ENCODE data around the gene GLCE.
"Not testable (repeated sequence)": the region's sequence is repeated elsewhere in the genome, so short reads cannot be mapped to it uniquely, and the experiment has no call there.

The GLCE gene

GRCh38 chr15:69275933-69276560 lies 115.6 kb downstream of the GLCE start:
- DNase-seq (ENCODE audit: low read depth), result no peak

- DNase-seq (ENCODE audit: low read depth), result no peak
Measured at GRCh38 chr15:69277316-69277715, 116.9 kb downstream of the GLCE start.

- DNase-seq (ENCODE audit: low read depth), result no peak
Measured at GRCh38 chr15:69279636-69280035, 119.2 kb downstream of the GLCE start.

DNA sequence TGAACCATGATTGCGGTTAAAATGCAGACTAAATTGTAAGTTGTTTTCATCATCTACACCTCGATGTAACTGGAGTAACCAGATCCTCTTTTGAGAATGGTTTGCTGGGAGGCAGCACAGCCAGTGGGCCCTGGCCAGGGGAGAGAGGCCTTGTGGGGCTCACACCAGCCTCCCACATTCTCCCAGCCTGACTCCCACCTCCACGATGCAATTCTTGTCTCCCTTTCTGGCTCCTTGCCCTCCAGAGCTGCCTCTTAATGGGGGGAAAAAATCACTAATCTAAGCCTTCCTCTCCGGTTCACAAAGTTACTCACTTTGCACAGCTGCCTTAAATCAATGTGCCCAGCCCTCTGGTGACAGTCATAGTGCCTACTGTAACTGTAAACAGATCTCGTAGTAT lies 120.3 kb downstream of the GLCE start:
- no peak for DNase-seq (ENCODE audit: low read depth)

- no peak for DNase-seq (ENCODE audit: low read depth)
Measured at GRCh38 chr15:69282104-69282743, 121.8 kb downstream of the GLCE start.

DNA sequence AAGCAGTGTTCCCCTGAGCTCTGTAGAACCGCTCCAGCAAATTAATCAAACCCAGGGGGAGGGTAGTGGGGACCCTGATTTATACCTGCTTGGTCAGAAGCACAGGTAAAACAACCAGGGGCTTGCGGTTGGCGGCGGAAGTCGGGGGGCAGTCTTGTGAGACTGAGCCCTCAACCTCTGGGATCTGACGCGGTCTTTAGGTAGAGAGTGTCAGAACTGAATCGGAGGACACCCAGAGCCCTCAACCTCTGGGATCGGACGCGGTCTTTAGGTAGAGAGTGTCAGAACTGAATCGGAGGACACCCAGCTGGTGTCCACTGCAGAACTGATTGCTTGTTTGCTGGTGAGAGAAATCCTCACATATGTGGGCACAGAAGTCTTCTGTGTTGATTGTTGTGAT lies 125.4 kb downstream of the GLCE start:
- no peak for DNase-seq (ENCODE audit: low read depth)

DNA sequence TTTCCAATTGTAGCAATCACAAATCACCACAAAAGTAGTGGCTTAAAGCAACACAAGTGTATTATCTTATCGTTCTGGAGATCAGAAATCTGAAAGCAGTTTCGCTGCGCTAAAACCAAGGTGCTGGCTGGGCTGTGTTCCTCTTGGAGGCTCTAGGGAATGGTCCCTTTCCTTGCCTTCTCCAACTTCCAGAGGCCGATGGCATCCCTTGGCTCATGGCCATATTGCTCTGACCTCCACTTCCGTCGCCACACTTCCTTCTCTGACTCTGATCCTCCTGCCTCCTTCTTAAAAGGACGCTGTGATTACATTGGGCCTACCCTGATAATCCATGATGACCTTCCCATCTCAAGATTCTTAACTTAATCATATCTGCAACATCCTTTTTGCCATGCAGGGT lies 127.6 kb downstream of the GLCE start:
- DNase-seq (ENCODE audit: low read depth), result no peak

DNA sequence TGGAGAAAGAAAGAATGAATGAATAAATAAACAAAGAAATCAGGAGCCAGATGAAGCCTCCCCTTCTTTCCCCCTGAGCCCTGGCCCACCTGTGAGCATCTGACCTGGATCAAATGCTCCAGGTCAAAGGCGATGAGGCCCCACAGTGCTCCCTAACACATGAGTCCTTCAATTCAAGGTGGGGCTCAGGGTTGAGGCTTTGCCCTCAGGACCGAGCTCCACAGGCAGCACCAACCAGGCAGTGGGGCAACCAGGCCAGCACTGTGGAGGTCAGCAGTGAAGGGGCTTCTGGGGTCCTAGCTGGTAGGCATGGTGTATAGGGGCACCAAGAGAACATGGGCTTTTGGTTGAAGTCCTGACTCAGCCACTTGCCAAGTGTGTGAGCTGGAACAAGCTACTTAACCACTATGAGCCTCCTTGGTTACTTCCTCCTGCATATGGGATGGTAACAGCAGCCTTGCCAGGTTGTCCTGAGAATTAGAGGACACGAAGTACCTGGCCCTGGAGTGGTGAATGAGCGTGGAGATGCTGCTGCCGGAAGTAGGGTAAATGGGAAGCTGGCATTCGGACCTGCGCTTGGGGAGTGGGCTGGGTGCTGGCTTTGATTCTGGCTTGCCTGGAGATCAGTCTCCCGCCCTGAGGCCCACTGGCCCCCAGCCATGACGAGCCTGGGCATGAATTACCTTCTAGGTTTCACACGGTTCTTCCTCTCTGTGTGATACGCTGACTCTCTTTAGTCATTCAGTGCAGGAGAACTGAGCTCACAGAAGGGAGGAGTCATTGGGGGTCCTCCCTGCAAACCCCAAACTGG lies 128.3 kb downstream of the GLCE start:
- no peak for DNase-seq (ENCODE audit: low read depth)

DNA sequence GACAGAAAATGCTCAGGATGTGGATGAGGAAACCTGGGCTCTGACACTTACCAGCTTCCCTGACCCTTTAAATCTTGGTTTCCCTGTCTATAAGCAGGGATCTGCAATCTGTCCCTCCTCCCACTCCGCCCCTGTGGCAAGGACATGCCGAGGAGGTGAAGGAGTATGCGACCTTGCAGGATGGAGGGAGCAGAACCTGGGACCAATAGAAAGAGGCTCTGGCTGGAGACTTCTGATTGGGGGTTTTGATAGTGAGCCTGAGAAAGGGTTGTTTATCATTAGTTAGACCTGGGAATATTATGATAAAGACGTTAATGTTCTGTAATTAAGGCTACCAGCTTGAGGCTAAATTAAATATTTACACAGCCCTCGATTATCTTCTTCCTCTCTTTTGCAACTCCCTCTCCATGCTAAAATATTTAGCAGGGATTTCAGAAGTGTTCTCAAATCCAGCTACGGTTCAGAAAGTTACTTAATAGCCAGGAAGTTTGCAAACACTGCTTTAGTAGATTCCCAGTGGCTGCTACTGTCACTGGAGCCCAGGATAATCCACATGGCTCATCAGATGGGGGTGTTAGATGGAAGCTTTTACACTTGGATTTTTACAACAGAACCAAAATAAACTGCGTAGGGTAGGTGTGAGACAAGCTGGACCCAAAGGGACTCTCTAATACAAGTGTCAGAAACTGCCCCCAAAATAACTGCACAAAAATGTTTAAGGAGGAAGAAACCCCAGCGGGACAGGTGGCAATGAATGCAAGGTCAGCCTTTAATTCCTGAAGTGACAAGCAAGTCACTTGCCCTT lies 129.1 kb downstream of the GLCE start:
- DNase-seq (ENCODE audit: low read depth), result no peak

DNA sequence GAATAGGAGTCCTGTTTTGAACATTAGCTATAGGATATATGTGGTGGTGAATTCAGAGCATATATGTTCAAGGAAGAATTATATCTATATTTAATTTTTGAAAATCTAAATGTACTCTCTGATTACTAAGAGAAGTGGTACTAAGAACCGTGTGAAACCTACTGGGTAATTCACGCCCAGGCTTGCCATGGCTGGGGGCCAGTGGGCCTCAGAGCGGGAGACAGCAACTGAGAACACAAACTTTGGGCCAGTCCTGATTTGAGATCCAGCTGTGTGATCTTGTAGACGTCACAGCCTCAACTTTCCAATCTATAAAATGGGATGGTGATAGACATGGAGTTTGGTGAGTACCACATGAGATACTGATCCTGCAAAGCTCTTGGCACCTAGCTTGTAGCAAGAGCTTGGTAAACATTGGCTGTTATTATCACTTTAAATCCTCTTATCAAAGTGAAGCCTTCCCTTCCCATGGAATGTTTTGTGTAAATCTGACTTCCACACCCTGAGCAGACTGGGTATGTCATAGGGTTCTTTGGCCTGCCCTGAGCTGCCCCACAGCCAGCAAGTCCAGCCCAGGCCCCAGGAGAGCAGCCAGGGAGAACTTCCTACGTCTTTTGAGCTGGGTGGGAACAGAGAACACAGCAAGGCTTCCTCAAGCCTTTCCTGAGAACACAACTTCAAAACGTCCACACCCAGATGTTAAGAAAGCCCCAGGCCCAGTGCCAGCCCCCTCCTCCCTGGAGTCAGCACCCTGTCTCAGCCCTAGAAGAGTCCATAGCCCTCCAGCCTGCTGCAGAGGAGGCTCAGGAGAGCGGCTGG lies 130.1 kb downstream of the GLCE start:
- DNase-seq (ENCODE audit: low read depth), result no peak

- not testable (repeated sequence) for DNase-seq (ENCODE audit: low read depth)
Measured at GRCh38 chr15:69291651-69292050, 131.2 kb downstream of the GLCE start.

GRCh38 chr15:69292826-69293420 lies 132.5 kb downstream of the GLCE start:
- DNase-seq (ENCODE audit: low read depth), result no peak

DNA sequence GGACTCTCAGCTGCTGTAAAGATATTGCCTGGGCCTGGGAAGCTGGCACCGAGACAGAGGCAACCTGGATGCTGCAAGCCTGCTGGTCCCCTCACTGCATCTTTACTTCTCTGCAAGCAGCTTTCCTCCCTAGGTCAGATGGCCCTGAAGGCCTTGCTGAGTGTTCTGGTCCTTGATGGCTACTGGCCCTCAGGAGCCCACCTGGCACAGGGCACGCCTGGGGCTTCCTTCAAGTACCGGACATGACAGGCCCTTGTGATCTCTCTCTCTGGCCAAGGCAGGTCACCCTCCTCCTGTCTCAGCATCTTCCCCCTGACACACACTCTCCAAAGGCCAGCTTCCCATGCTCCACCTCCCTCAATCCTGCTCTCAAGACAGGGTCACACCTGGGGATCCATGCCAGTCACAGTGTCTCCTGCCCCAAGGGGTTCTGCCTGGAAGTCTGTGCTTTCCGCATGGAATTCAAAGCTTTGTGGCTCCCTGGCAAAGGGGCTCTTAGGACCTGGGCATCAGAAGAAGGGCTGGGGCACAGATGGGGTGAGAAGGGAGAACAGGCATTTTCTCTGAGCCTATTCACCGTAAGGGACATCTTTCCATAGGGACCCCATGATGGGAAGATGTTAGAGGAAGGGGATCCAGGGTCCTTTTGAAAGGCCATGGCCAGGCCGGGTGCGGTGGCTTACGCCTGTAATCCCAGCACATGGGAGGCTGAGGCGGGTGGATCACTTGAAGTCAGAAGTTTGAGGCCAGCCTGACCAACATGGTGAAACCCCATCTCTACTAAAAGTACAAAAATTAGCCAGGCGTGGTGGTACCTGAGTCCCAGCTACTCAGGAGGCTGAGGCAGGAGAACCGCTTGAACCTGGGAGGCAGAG lies 133.5 kb downstream of the GLCE start:
- no peak for DNase-seq (ENCODE audit: low read depth)

DNA sequence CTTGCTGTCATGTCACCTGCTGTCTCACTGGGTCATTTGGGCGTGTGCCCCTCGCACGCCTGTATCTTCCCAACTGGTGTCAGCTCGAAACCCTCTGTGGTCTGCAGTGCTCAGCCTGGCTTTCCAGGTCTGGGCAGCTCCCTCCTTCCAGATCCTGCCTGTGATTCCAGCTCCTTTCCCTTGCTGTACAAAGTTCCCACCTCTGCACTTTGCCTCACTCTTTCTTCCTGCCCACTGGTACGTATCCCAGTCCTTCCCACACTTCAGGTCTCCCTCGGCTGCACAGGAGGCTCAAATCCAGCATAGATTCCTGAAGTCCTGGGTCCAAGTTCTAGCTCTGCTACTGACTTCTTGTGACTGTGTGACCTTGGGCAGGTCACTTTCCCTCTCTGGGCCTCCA lies 136.2 kb downstream of the GLCE start:
- no peak for DNase-seq (ENCODE audit: low read depth)

DNA sequence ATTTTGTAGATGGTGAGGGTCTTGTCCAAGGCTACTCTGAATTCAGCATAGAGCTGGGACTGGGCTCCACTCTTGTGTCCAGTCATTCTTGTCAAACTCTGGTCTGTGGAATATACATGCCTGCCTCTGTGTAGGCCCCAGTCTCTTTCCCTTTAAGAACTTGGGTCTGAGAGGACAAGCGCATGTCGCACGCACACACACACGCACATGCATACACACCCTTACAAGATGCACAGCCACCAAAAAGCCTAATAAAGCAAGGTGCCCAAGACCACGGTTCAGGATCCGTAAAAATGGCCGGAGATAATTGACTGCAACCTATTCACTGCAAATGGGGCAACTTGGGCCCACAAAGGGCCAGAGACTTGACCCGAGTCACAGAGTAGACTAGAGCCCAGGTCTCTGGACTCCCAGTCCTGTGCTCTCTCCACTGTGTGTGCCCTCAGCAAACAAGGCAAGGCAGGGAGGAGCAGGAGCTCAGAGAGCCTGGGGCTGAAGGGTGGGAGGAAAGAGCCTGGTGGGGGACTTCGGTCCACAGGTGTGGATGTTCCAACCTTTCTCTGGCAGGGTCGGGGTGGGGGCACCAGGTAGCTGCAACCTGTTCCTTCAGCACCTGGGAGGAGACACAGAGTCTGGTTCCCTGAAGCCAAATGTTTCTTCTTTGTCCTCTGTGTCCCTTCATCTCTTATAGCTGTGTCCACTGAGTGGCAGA lies 137.4 kb downstream of the GLCE start:
- no peak for DNase-seq (ENCODE audit: low read depth)

- no peak for DNase-seq (ENCODE audit: low read depth)
Measured at GRCh38 chr15:69298354-69298696, 137.9 kb downstream of the GLCE start.

- no peak for DNase-seq (ENCODE audit: low read depth)
Measured at GRCh38 chr15:69298697-69299441, 138.4 kb downstream of the GLCE start, which contains the start of gene PAQR5. Gene PAQR5, plus strand, starts transcription at chr15:69298912. Its CDS starts 61,169 bp downstream, at chr15:69360081.

- DNase-seq (ENCODE audit: low read depth), result no peak
Measured at GRCh38 chr15:69299451-69299886, 139.0 kb downstream of the GLCE start.
